22Rv1 (cell line): Measurements from ENCODE around the gene TRIM28.

Source experiments
- CTCF ChIP-seq: fragments of 450-650 bp; IDR thresholded peaks from 2 replicates; pipeline ENCODE4 v1.5.1; 2017; ENCODE audit warnings: mild to moderate bottlenecking
- ZFX ChIP-seq: fragments of 450-650 bp; IDR thresholded peaks from 2 replicates; pipeline ENCODE4 v1.6.1; 2017; ENCODE audit warnings: antibody characterized with exemption, borderline replicate concordance

GRCh38 chr19:58552655-58553054, 8.8 kb downstream of the TRIM28 start:
- TF ChIP-seq CTCF (no peak), ZFX (no peak)
